ENCODE data around the gene CETN3. TPM values are rescaled to one million over a fixed set of nuclear protein-coding genes. Genes with fewer than 3 reads are reported as not detected.

CETN3 gene
- 10 to 100 TPM; 16.8 to 80.4 (median 57.6) TPM for total RNA-seq

GRCh38 chr5:90409318-90410177 lies at the start of gene CETN3:
Gene CETN3 (minus strand): TSS chr5:90409756. CDS start chr5:90409661, 95 bp downstream.
- peak; percentile 92 to 95 for DNase-seq
- Histone ChIP-seq H3K27ac (peak within 1 kb of the TSS; percentile 93 to 97), H3K36me3 (no peaks in the 10 kb centered on the region), H3K27me3 (no peaks in the 10 kb centered on the region), H3K4me1 (no peaks in the 10 kb centered on the region), H3K9me3 (no peaks in the 10 kb centered on the region), H3K4me3 (peak within 1 kb of the TSS; percentile 62 to 79)
- intact Hi-C loops (cut with DNase I; ENCODE audit: low total_unique reads), result loop anchor here (10.0 kb wide), 1 partner anchor 125 kb away; no protein-coding TSS in a partner anchor
- TF ChIP-seq CTCF (IDR thresholded peaks at IDR 0.05) (peak in 2 of 4 experiments; percentile 2 to 7), POLR2A (IDR thresholded peaks at IDR 0.05) (peak; percentile 84 to 91)

- intact Hi-C loops (cut with DNase I; ENCODE audit: low total_unique reads), result no loop called here
- TF ChIP-seq CTCF (IDR thresholded peaks at IDR 0.05) (no peak), POLR2A (IDR thresholded peaks at IDR 0.05) (no peak)
- Histone ChIP-seq H3K27me3 (no peaks in the 10 kb centered on the region), H3K36me3 (no peaks in the 10 kb centered on the region), H3K9me3 (no peaks in the 10 kb centered on the region), H3K27ac (no peak overlapping the region), H3K4me1 (no peaks in the 10 kb centered on the region), H3K4me3 (no peak overlapping the region)
- DNase-seq, result no peak
These were observed 37.4 kb upstream of the CETN3 start for GRCh38 chr5:90446961-90447360.

DNA sequence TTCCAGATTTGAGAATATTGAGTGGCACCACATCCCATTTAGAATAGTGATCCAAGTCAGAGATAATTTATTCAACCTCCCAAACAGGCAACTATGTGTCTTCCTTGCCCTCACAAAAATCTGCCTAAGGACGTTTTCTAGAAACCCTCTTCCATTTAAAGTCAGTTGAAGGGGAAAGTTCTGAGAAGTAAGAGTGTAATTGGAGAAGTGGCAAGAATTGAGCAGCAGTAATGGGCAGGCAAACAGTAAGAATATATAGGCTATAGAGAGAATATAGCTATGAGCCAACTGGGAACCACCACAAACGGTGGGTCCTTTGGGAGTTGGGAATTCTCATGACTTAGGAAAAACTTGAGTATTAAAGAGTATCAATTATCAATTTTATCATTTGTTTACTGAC lies 31.1 kb upstream of the CETN3 start:
- H3K4me1 ChIP-seq, result no peaks in the 10 kb centered on the region
- no peak overlapping the region for H3K27ac ChIP-seq
- DNase-seq, result no peak
- intact Hi-C loops (cut with DNase I; ENCODE audit: low total_unique reads), result no loop called here
- no peaks in the 10 kb centered on the region for H3K27me3 ChIP-seq
- H3K36me3 ChIP-seq, result no peaks in the 10 kb centered on the region
- H3K9me3 ChIP-seq, result no peaks in the 10 kb centered on the region
- H3K4me3 ChIP-seq, result no peak overlapping the region
- TF ChIP-seq CTCF (IDR thresholded peaks at IDR 0.05) (no peak), POLR2A (IDR thresholded peaks at IDR 0.05) (no peak)

- TF ChIP-seq POLR2A (IDR thresholded peaks at IDR 0.05) (no peak), CTCF (IDR thresholded peaks at IDR 0.05) (no peak)
- no peaks in the 10 kb centered on the region for H3K36me3 ChIP-seq
- no peak for DNase-seq
- no peak overlapping the region for H3K27ac ChIP-seq
- no peaks in the 10 kb centered on the region for H3K27me3 ChIP-seq
- H3K4me3 ChIP-seq, result no peak overlapping the region
- intact Hi-C loops (cut with DNase I; ENCODE audit: low total_unique reads), result no loop called here
- no peaks in the 10 kb centered on the region for H3K4me1 ChIP-seq
- H3K9me3 ChIP-seq, result no peaks in the 10 kb centered on the region
These were observed 28.5 kb upstream of the CETN3 start for GRCh38 chr5:90438100-90438499.

GRCh38 chr5:90437663-90438062 lies 28.1 kb upstream of the CETN3 start:
- Histone ChIP-seq H3K27me3 (no peaks in the 10 kb centered on the region), H3K36me3 (no peaks in the 10 kb centered on the region), H3K9me3 (no peaks in the 10 kb centered on the region), H3K4me1 (no peaks in the 10 kb centered on the region), H3K4me3 (no peak overlapping the region), H3K27ac (no peak overlapping the region)
- intact Hi-C loops (cut with DNase I; ENCODE audit: low total_unique reads), result no loop called here
- TF ChIP-seq POLR2A (IDR thresholded peaks at IDR 0.05) (no peak), CTCF (IDR thresholded peaks at IDR 0.05) (no peak)
- DNase-seq, result no peak

All from uterus (tissue), 4 donors.